H1 (cell line): Measurements from ENCODE around the gene RERE. TPM values are rescaled to one million over a fixed set of nuclear protein-coding genes. Genes with fewer than 3 reads are reported as not detected.

Experiments used
- CTCF ChIA-PET: fragments of 300-600 bp; sonication (Branson Sonifier 250); formaldehyde crosslinking; loops from one replicate; lab custom pipeline; 2021; ENCODE audit not compliant: partially characterized antibody; lab: Charles Lee
- POLR2A ChIA-PET: fragments of 300-600 bp; sonication (Branson Sonifier 250); formaldehyde crosslinking; loops from one replicate; lab custom pipeline; 2021; ENCODE audit warnings: inconsistent platforms; ENCODE audit not compliant: partially characterized antibody; lab: Charles Lee
- DNase-seq, 2 experiments: peaks; one replicate each; pipeline versions ENCODE4 v3.0.0 to v3.0.0-alpha.2; 2010 to 2022; ENCODE audit warnings: low spot score in 2 of 2, low read depth in 1 of 2, mixed read lengths in 1 of 2
- FAIRE-seq: peaks from 2 replicates; lab custom pipeline; 2011; peaks lifted over from hg19 to GRCh38; lab: Jason Lieb, UNC
- H2AFZ ChIP-seq: 2 replicates; pipeline ENCODE4 v1.8.1; 2012; ENCODE audit warnings: low read length, inconsistent platforms
- H2AK5ac ChIP-seq: 2 replicates; pipeline ENCODE4 v1.6.1; 2013; ENCODE audit warnings: low read depth, low read length
- H2BK120ac ChIP-seq: replicated peaks from 2 replicates; pipeline ENCODE3; 2013; ENCODE audit warnings: low read depth, low read length, inconsistent platforms
- H2BK12ac ChIP-seq: 2 replicates; pipeline ENCODE4 v1.6.1; 2013; ENCODE audit warnings: low read depth, low read length
- H2BK15ac ChIP-seq: 2 replicates; pipeline ENCODE4 v1.6.1; 2013; ENCODE audit warnings: low read length
- H2BK20ac ChIP-seq: 2 replicates; pipeline ENCODE4 v1.6.1; 2013; ENCODE audit warnings: low read length
- H2BK5ac ChIP-seq: 2 replicates; pipeline ENCODE4 v1.6.1; 2013; ENCODE audit warnings: low read depth, low read length
- H3K14ac ChIP-seq: 2 replicates; pipeline ENCODE4 v1.6.1; 2013; ENCODE audit warnings: inconsistent platforms; ENCODE audit not compliant: insufficient read length
- H3K18ac ChIP-seq: 2 replicates; pipeline ENCODE4 v1.6.1; 2013; ENCODE audit warnings: low read length; ENCODE audit errors: extremely low read depth
- H3K23ac ChIP-seq: 2 replicates; pipeline ENCODE4 v1.6.1; 2013; ENCODE audit warnings: inconsistent platforms; ENCODE audit not compliant: insufficient read length
- H3K23me2 ChIP-seq: 2 replicates; pipeline ENCODE4 v1.6.1; 2013; ENCODE audit warnings: low read depth, low read length
- H3K27ac ChIP-seq: 2 replicates; pipeline ENCODE4 v1.6.1; 2011; ENCODE audit warnings: low read depth, low read length, inconsistent platforms
- H3K27me3 ChIP-seq, 4 experiments: replicated peaks in 1 of 4; 1 replicate in 1 of 4; 2 replicates in 3 of 4; pipeline versions ENCODE4 v1.6.1 to v1.8.1; 2011 to 2013; ENCODE audit warnings: low read length in 3 of 4, mild to moderate bottlenecking in 3 of 4, inconsistent platforms in 2 of 4, mixed read lengths in 2 of 4, moderate library complexity in 1 of 4; ENCODE audit not compliant: control insufficient read depth in 3 of 4, insufficient read depth in 3 of 4; ENCODE audit errors: extremely low read depth in 1 of 4
- H3K36me3 ChIP-seq, 4 experiments: 2 replicates each; pipeline versions ENCODE4 v1.6.1 to v1.8.1; 2011 to 2013; ENCODE audit warnings: mild to moderate bottlenecking in 4 of 4, low read length in 3 of 4, moderate library complexity in 2 of 4, control low read depth in 1 of 4, inconsistent platforms in 1 of 4; ENCODE audit not compliant: insufficient read depth in 4 of 4, control insufficient read depth in 2 of 4
- H3K4ac ChIP-seq: replicated peaks from 2 replicates; pipeline ENCODE3; 2013; ENCODE audit warnings: low read length, low read depth, mixed read lengths, inconsistent platforms; ENCODE audit not compliant: insufficient read length
- H3K4me1 ChIP-seq, 4 experiments: replicated peaks in 1 of 4; 1 replicate in 1 of 4; 2 replicates in 3 of 4; pipeline versions ENCODE4 v1.6.1 to v1.8.1; 2011 to 2013; ENCODE audit warnings: low read length in 3 of 4, inconsistent platforms in 2 of 4, mixed read lengths in 1 of 4; ENCODE audit not compliant: insufficient read depth in 4 of 4, control insufficient read depth in 3 of 4
- H3K4me2 ChIP-seq, 2 experiments: 2 replicates each; pipeline versions ENCODE4 v1.6.1 to v1.8.1; 2011 to 2013; ENCODE audit warnings: low read depth in 2 of 2, low read length in 2 of 2, control low read depth in 1 of 2, inconsistent platforms in 1 of 2, mild to moderate bottlenecking in 1 of 2; ENCODE audit not compliant: insufficient read depth in 1 of 2
- H3K4me3 ChIP-seq, 4 experiments: fragments of 200-600, 300-600 bp in 1 of 4; sonication (generic), shearing (Covaris generic), sonication (Bioruptor Twin) in 1 of 4; 2 replicates each; pipeline versions ENCODE4 v1.5.1 to v1.8.1; 2011 to 2016; ENCODE audit warnings: low read length in 4 of 4, low read depth in 3 of 4, control low read depth in 2 of 4, inconsistent platforms in 2 of 4, mild to moderate bottlenecking in 2 of 4, mixed read lengths in 1 of 4, moderate library complexity in 1 of 4; ENCODE audit not compliant: insufficient read depth in 2 of 4; ENCODE audit errors: extremely low read depth in 1 of 4
- H3K56ac ChIP-seq: replicated peaks from 2 replicates; pipeline ENCODE3; 2013; ENCODE audit warnings: low read depth, mild to moderate bottlenecking, mixed read lengths, low read length, inconsistent platforms; ENCODE audit not compliant: insufficient read length
- H3K79me1 ChIP-seq: 2 replicates; pipeline ENCODE4 v1.6.1; 2013; ENCODE audit warnings: low read depth, low read length, control low read depth
- H3K79me2 ChIP-seq, 2 experiments: 2 replicates each; pipeline versions ENCODE4 v1.6.1 to v1.8.1; 2012 to 2013; ENCODE audit warnings: low read length in 2 of 2, mild to moderate bottlenecking in 2 of 2, inconsistent platforms in 1 of 2; ENCODE audit not compliant: insufficient read depth in 2 of 2, control insufficient read depth in 1 of 2
- H3K9ac ChIP-seq, 4 experiments: replicated peaks in 1 of 4; 1 replicate in 1 of 4; 2 replicates in 3 of 4; pipeline versions ENCODE4 v1.6.1 to v1.8.1; 2011 to 2013; ENCODE audit warnings: low read depth in 3 of 4, low read length in 3 of 4, control low read depth in 2 of 4, mild to moderate bottlenecking in 2 of 4, moderate library complexity in 2 of 4, inconsistent platforms in 1 of 4; ENCODE audit errors: extremely low read depth in 1 of 4
- H3K9me3 ChIP-seq, 2 experiments: 2 replicates each; pipeline versions ENCODE4 v1.6.1 to v1.8.1; 2012 to 2013; ENCODE audit warnings: mild to moderate bottlenecking in 2 of 2, moderate library complexity in 2 of 2, control low read depth in 1 of 2, inconsistent platforms in 1 of 2, low read depth in 1 of 2, low read length in 1 of 2, mixed read lengths in 1 of 2; ENCODE audit not compliant: insufficient read depth in 2 of 2
- H4K20me1 ChIP-seq, 2 experiments: replicated peaks in 1 of 2; 2 replicates each; pipeline versions ENCODE3 to v1.8.1; 2011 to 2013; ENCODE audit warnings: inconsistent platforms in 2 of 2, low read length in 2 of 2, mild to moderate bottlenecking in 1 of 2; ENCODE audit not compliant: insufficient read depth in 2 of 2, control insufficient read depth in 1 of 2
- H4K5ac ChIP-seq: 2 replicates; pipeline ENCODE4 v1.6.1; 2013; ENCODE audit warnings: low read length, low read depth, mixed read lengths, inconsistent platforms; ENCODE audit not compliant: insufficient read length
- H4K8ac ChIP-seq: 2 replicates; pipeline ENCODE4 v1.8.0; 2013; ENCODE audit warnings: mild to moderate bottlenecking, moderate library complexity, low read length, inconsistent platforms; ENCODE audit not compliant: insufficient read depth; ENCODE audit errors: extremely low read depth
- H4K91ac ChIP-seq: replicated peaks from 2 replicates; pipeline ENCODE3; 2013; ENCODE audit warnings: low read length, mixed read lengths, inconsistent platforms; ENCODE audit not compliant: insufficient read length
- ASH2L ChIP-seq: fragments of 200-600, 300-600 bp; sonication (generic); IDR thresholded peaks from one replicate; pipeline ENCODE4 v1.7.1; 2017; ENCODE audit warnings: low read length
- BACH1 ChIP-seq: IDR thresholded peaks from 2 replicates; pipeline ENCODE4 v1.6.1; 2012; ENCODE audit warnings: low read length, improper control_type of control experiment
- CREB1 ChIP-seq: IDR thresholded peaks from 2 replicates; pipeline ENCODE4 v1.6.1; 2012; ENCODE audit warnings: inconsistent platforms
- EP300 ChIP-seq, 2 experiments: IDR thresholded peaks; 1 replicate in 1 of 2; 2 replicates in 1 of 2; pipeline ENCODE4 v1.6.1; 2011 to 2012; ENCODE audit warnings: low read depth in 2 of 2, low read length in 2 of 2, mild to moderate bottlenecking in 2 of 2, borderline replicate concordance in 1 of 2, inconsistent platforms in 1 of 2, moderate library complexity in 1 of 2
- EZH2 ChIP-seq: fragments of 200-600 bp; sonication (generic); IDR thresholded peaks from 2 replicates; pipeline ENCODE4 v1.7.1; 2012; ENCODE audit warnings: low read depth, mild to moderate bottlenecking, moderate library complexity, low read length, inconsistent platforms; ENCODE audit not compliant: severe bottlenecking
- FOSL1 ChIP-seq: IDR thresholded peaks from 2 replicates; pipeline ENCODE4 v1.6.1; 2011; ENCODE audit warnings: mild to moderate bottlenecking, low read depth, low read length, moderate library complexity; ENCODE audit not compliant: insufficient read depth
- MAFK ChIP-seq: IDR thresholded peaks from 2 replicates; pipeline ENCODE4 v1.6.1; 2012; ENCODE audit warnings: low read depth, mild to moderate bottlenecking, improper control_type of control experiment, low read length
- NANOG ChIP-seq: IDR thresholded peaks from 2 replicates; pipeline ENCODE4 v1.6.1; 2011; ENCODE audit warnings: low read length, low read depth, mild to moderate bottlenecking, inconsistent platforms; ENCODE audit not compliant: insufficient read depth, poor library complexity, severe bottlenecking
- POLR2AphosphoS5 ChIP-seq: IDR thresholded peaks from 2 replicates; pipeline ENCODE4 v1.6.1; 2011; ENCODE audit warnings: low read depth, low read length
- RBBP5 ChIP-seq: IDR thresholded peaks from 2 replicates; pipeline ENCODE4 v1.7.1; 2012; ENCODE audit warnings: low read depth, mild to moderate bottlenecking, inconsistent platforms, low read length, moderate library complexity, borderline replicate concordance
- RXRA ChIP-seq: IDR thresholded peaks from 2 replicates; pipeline ENCODE4 v1.6.1; 2011; ENCODE audit warnings: low read depth, mild to moderate bottlenecking, low read length, moderate library complexity; ENCODE audit not compliant: insufficient read depth
- SIRT6 ChIP-seq: IDR thresholded peaks from one replicate; pipeline ENCODE4 v1.7.1; 2012; ENCODE audit warnings: low read length, inconsistent platforms
- SP2 ChIP-seq: IDR thresholded peaks from 2 replicates; pipeline ENCODE4 v1.6.1; 2012; ENCODE audit warnings: mild to moderate bottlenecking, low read length, inconsistent platforms
- SUZ12 ChIP-seq: fragments of 200-600 bp; sonication (generic); IDR thresholded peaks from 2 replicates; pipeline ENCODE4 v1.6.1; 2012; ENCODE audit warnings: mild to moderate bottlenecking, inconsistent platforms, low read length, moderate library complexity, mixed read lengths
- TAF1 ChIP-seq: IDR thresholded peaks from 2 replicates; pipeline ENCODE4 v1.6.1; 2011; ENCODE audit warnings: mild to moderate bottlenecking, low read depth, low read length
- TEAD4 ChIP-seq: IDR thresholded peaks from 2 replicates; pipeline ENCODE4 v1.6.1; 2012; ENCODE audit warnings: low read depth, low read length, inconsistent platforms, mixed read lengths
- WGBS, 2 experiments: shearing (Covaris generic) in 1 of 2; methylation state at CpG; one replicate each; pipeline versions ENCODE4 v1.1.6 to v1.1.7; 2013 to 2015; ENCODE audit warnings: low lambda C conversion rate in 2 of 2, mixed read lengths in 2 of 2, inconsistent platforms in 1 of 2, low coverage in 1 of 2, missing lambda C conversion rate in 1 of 2; ENCODE audit not compliant: insufficient replicate concordance in 2 of 2, insufficient coverage in 1 of 2, insufficient read length in 1 of 2; ENCODE audit errors: extremely low coverage in 1 of 2, missing lambda C conversion rate in 1 of 2; 5-methylcytosine and 5-hydroxymethylcytosine counted together
- polyA plus RNA-seq, 7 experiments: library from polyadenylated mRNA; depleted of rRNA in 3 of 7; stranded (reverse) in 5 of 7; unstranded in 2 of 7; fragments of >200 nt in 5 of 7; fragments of 200-250 nt in 2 of 7; gene quantifications; 1 replicate in 5 of 7; 2 replicates in 1 of 7; 4 replicates in 1 of 7; pipeline versions ENCODE4 v1.2.1 to v1.2.3, GENCODE V29; 2011 to 2013; ENCODE audit warnings: missing spikeins in 2 of 7, mixed read lengths in 2 of 7
- total RNA-seq: library from RNA; stranded (reverse); fragmentation: NEBNext Ultra II Directional; extraction: Animal tissue kit (Norgen Biotek cat#: 25700); gene quantifications from 2 replicates; pipeline ENCODE4 v1.2.1, GENCODE V29; 2021

Gene RERE
- total and polyA plus RNA-seq, 2 of the 8 experiments (the other 6 are each of a cell fraction or from before 2014, with no cell fraction given) = 15.3 to 142 TPM

GRCh38 chr1:8567146-8567545 lies 250.3 kb downstream of the RERE start:
- DNase-seq = no peak
- ChIA-PET CTCF (no interaction called here), POLR2A (no interaction called here)
- H2BK12ac ChIP-seq = no peak overlapping the region
- no peak overlapping the region for H3K4me2 ChIP-seq
- H2BK15ac ChIP-seq = no peak overlapping the region
- H3K79me1 ChIP-seq = peaks cover 4% of the 10 kb centered on the region; the same call in 1 of the 2 replicates
- no peak overlapping the region for H3K9ac ChIP-seq
- H3K56ac ChIP-seq = no peak overlapping the region
- H3K18ac ChIP-seq = no peak overlapping the region
- H3K9me3 ChIP-seq = no peaks in the 10 kb centered on the region
- peaks cover 2 to 9% of the 10 kb centered on the region in 2 experiments for H4K20me1 ChIP-seq
- no peak overlapping the region for H2AK5ac ChIP-seq
- no peaks in the 10 kb centered on the region for H3K27me3 ChIP-seq
- no peaks in the 10 kb centered on the region; the same call in 1 of the 2 replicates for H3K23me2 ChIP-seq
- no peak overlapping the region for H4K8ac ChIP-seq
- no peak overlapping the region for H3K4me3 ChIP-seq
- H3K4ac ChIP-seq = no peak overlapping the region
- H3K79me2 ChIP-seq = peaks cover 2 to 80% of the 10 kb centered on the region in 2 experiments; a peak in 3 of 4 replicates
- H2BK20ac ChIP-seq = no peak overlapping the region
- no peak for FAIRE-seq
- no peaks in the 10 kb centered on the region for H3K36me3 ChIP-seq
- peaks cover 0 to 9% (median 4%) of the 10 kb centered on the region in 4 experiments; a peak in 2 of 7 replicates for H3K4me1 ChIP-seq
- H3K23ac ChIP-seq = no peak overlapping the region
- no peak overlapping the region for H3K27ac ChIP-seq
- H4K5ac ChIP-seq = no peak overlapping the region
- no peak overlapping the region for H2BK5ac ChIP-seq
- WGBS, 2 experiments = 100% methylated on average over 1 of the region's 1 CpG; no CpG with 5 or more reads in 1 of the 2 experiments
- no peak overlapping the region for H4K91ac ChIP-seq
- no peak overlapping the region for H3K14ac ChIP-seq
- no peak overlapping the region for H2AFZ ChIP-seq
- no peak overlapping the region for H2BK120ac ChIP-seq
- TF ChIP-seq POLR2AphosphoS5 (no peak), TAF1 (no peak), BACH1 (no peak), RXRA (no peak), EP300 (IDR thresholded peaks at IDR 0.05; ENCODE audit: borderline replicate concordance in 1 of 2, low read depth in 2 of 2, low read length in 2 of 2) (no peak), NANOG (no peak), SP2 (no peak), FOSL1 (no peak), CREB1 (no peak), SUZ12 (no peak), MAFK (no peak), ASH2L (no peak), TEAD4 (no peak), SIRT6 (no peak), RBBP5 (no peak), EZH2 (no peak)
